Peyer's patch (tissue), 4 donors: ENCODE results near the gene PEX11G. TPM values are rescaled to one million over a fixed set of nuclear protein-coding genes. Genes with fewer than 3 reads are reported as not detected.

Experiments used
- DNase-seq, 3 donors: peaks; one replicate each; pipeline ENCODE4 v3.0.0-alpha.2; 2017 to 2019
- H3K27ac ChIP-seq, 4 donors: fragments of 200-600 bp; sonication (generic); one replicate each; pipeline ENCODE4 v1.5.1; 2016 to 2019
- H3K27me3 ChIP-seq, 2 donors: fragments of 200-600 bp; sonication (generic); one replicate each; pipeline ENCODE4 v1.5.1; 2019
- H3K36me3 ChIP-seq, 3 donors: fragments of 200-600 bp; sonication (generic); one replicate each; pipeline ENCODE4 v1.5.1; 2016 to 2019
- H3K4me1 ChIP-seq, 4 donors: fragments of 200-600 bp; sonication (generic); one replicate each; pipeline ENCODE4 v1.5.1; 2016 to 2019
- H3K4me3 ChIP-seq, 4 donors: fragments of 200-600 bp; sonication (generic); 1 replicate in 3 of 4; 2 replicates in 1 of 4; pipeline ENCODE4 v1.5.1; 2016 to 2019; ENCODE audit warnings: mild to moderate bottlenecking in 1 of 4
- H3K9me3 ChIP-seq, 4 donors: fragments of 200-600 bp; sonication (generic); one replicate each; pipeline ENCODE4 v1.5.1; 2016 to 2019; ENCODE audit warnings: mild to moderate bottlenecking in 1 of 4
- POLR2A ChIP-seq, 2 donors: fragments of 450-650 bp; IDR thresholded peaks; one replicate each; pipeline ENCODE4 v1.5.1; 2017; ENCODE audit warnings: antibody characterized with exemption in 2 of 2, mild to moderate bottlenecking in 2 of 2, moderate library complexity in 2 of 2
- total RNA-seq, 4 donors: library from RNA; depleted of rRNA; stranded (reverse); fragments of >200 nt; gene quantifications; one replicate each; pipeline ENCODE4 v1.1.0, GENCODE V29; 2016
- TF ChIP-seq, protein P1 (sequence below), 6 experiments: fragments of 450-650 bp in 4 of 6; fragments of 200-600 bp in 2 of 6; sonication (generic) in 1 of 6; IDR thresholded peaks; one replicate each; pipeline ENCODE4 v1.5.1; 2017 to 2019; ENCODE audit warnings: antibody characterized with exemption in 6 of 6, mild to moderate bottlenecking in 3 of 6, moderate library complexity in 1 of 6

Gene PEX11G
- total RNA-seq, 4 donors from 2014 or later, result 8.2 to 14.3 (median 10.3) TPM; not detected in 1

DNA sequence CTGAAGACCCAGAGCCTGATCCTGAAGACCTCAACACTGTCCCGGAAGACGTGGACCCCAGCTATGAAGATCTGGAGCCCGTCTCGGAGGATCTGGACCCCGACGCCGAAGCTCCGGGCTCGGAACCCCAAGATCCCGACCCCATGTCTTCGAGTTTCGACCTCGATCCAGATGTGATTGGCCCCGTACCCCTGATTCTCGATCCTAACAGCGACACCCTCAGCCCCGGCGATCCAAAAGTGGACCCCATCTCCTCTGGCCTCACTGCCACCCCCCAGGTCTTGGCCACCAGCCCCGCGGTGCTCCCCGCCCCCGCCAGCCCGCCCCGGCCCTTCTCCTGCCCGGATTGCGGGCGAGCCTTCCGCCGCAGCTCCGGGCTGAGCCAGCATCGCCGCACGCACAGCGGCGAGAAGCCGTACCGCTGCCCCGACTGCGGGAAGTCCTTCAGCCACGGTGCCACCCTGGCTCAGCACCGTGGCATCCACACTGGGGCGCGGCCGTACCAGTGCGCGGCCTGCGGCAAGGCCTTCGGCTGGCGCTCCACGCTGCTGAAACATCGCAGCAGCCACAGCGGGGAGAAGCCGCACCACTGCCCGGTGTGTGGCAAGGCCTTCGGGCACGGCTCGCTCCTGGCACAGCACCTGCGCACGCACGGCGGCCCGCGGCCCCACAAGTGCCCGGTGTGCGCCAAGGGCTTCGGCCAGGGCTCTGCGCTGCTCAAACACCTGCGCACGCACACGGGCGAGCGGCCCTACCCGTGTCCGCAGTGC is 30.7 kb upstream of the PEX11G start:
- DNase-seq, result no peak
- peaks cover 0 to 31% (median 14%) of the 10 kb centered on the region in 4 donors for H3K4me1 ChIP-seq
- no peaks in the 10 kb centered on the region for H3K27me3 ChIP-seq
- H3K9me3 ChIP-seq, result no peaks in the 10 kb centered on the region
- H3K27ac ChIP-seq, result no peak overlapping the region
- no peak overlapping the region for H3K4me3 ChIP-seq
- TF ChIP-seq, protein P1, sequence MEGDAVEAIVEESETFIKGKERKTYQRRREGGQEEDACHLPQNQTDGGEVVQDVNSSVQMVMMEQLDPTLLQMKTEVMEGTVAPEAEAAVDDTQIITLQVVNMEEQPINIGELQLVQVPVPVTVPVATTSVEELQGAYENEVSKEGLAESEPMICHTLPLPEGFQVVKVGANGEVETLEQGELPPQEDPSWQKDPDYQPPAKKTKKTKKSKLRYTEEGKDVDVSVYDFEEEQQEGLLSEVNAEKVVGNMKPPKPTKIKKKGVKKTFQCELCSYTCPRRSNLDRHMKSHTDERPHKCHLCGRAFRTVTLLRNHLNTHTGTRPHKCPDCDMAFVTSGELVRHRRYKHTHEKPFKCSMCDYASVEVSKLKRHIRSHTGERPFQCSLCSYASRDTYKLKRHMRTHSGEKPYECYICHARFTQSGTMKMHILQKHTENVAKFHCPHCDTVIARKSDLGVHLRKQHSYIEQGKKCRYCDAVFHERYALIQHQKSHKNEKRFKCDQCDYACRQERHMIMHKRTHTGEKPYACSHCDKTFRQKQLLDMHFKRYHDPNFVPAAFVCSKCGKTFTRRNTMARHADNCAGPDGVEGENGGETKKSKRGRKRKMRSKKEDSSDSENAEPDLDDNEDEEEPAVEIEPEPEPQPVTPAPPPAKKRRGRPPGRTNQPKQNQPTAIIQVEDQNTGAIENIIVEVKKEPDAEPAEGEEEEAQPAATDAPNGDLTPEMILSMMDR (IDR thresholded peaks at IDR 0.05), result no peak
- TF ChIP-seq POLR2A (IDR thresholded peaks at IDR 0.05), result no peak
- H3K36me3 ChIP-seq, result peaks cover 0 to 13% (median 0%) of the 10 kb centered on the region in 3 donors

DNA sequence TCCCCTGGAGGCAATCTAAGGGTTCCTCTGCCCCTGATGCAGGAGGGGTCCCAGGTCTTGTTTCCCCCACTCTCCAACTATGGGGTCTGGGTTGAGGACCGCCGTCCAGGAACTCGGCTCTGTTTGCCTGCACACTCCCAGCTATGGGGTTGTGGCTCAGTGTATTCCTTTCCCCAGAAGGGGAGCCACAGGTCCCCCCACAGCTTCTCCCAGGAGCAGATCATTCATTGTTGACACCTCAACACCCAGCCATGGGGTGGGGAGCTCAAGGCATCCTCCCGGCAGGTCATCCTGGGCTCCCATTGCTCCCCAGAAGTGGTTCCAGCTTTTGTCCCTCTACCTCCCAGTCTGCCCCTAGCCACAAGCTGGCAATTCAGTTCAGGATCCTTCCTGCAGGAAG is 28.0 kb upstream of the PEX11G start:
- no peak for TF ChIP-seq POLR2A (IDR thresholded peaks at IDR 0.05)
- TF ChIP-seq, protein P1 (IDR thresholded peaks at IDR 0.05), result no peak

DNA sequence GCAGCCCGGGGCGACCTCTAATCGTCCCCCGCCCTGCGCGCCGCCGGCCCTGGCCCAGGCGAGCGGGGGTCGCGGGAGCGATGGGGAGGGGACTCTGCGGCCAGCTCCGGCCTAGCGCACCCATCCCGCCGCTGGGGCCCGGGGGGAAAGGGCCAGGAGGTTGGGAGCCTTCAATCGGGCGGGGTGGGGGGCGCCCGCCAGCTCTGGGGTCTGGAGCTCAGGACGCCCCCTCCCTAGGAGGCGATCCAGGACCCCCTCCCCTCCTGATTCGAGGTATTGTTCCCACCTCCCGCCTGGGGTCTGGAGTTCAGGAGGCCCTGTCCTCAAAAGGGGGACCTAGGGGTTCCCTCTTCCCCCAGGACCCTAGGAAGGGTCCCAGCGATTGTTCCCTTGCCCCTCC is 27.5 kb upstream of the PEX11G start:
- no peak for TF ChIP-seq POLR2A (IDR thresholded peaks at IDR 0.05)
- TF ChIP-seq, protein P1 (IDR thresholded peaks at IDR 0.05), result no peak
- Histone ChIP-seq H3K27ac (peak overlapping the region; percentile 67 to 87 (median 80)), H3K4me3 (peak overlapping the region; percentile 57 to 90 (median 71)), H3K4me1 (peaks cover 0 to 10% (median 5%) of the 10 kb centered on the region in 4 donors), H3K36me3 (peaks cover 0 to 13% (median 0%) of the 10 kb centered on the region in 3 donors), H3K9me3 (no peaks in the 10 kb centered on the region), H3K27me3 (no peaks in the 10 kb centered on the region)
- no peak for DNase-seq

More for the DNA sequence above, 28.0 kb upstream of the PEX11G start:
- peaks cover 0 to 13% (median 0%) of the 10 kb centered on the region in 3 donors for H3K36me3 ChIP-seq
- H3K9me3 ChIP-seq, result no peaks in the 10 kb centered on the region
- H3K4me3 ChIP-seq, result peak overlapping the region; percentile 57 to 90 (median 71)
- H3K27ac ChIP-seq, result peak overlapping the region; percentile 67 to 87 (median 80)
- H3K4me1 ChIP-seq, result peaks cover 0 to 14% (median 5%) of the 10 kb centered on the region in 4 donors
- no peak for DNase-seq
- no peaks in the 10 kb centered on the region for H3K27me3 ChIP-seq

DNA sequence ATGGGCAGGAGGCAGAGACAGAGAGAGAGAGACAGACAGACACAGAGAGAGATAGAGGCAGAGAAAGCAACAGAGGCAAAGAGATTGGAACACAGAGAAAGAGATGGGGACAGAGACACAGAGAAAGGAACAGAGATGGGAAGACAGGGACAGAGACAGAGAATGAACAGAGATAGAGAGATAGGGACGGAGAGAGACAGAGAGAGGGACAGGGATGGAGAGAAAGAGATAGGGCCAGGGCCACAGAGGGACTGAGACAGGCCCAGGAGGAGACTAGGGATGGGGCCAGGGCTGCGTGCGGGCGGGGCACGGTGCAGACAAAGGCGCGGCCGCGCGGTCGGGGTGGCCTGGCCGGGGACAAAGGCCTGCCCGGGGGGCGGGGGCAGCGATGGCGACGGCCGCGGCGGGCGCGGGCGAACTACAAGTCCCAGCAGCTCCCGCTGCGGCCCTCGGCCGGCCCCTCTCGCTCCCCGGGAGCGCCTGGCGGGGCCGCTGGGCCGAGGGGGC is 26.9 kb upstream of the PEX11G start, which contains the start of gene ZNF358:
Gene ZNF358, plus strand, starts transcription at position 459 of the 507 bp plus-strand sequence. CDS start 3,140 bp downstream, outside the sequence.
- TF ChIP-seq POLR2A (IDR thresholded peaks at IDR 0.05), result peak in 1 of 2 donors; percentile 34
- TF ChIP-seq, protein P1 (IDR thresholded peaks at IDR 0.05), result no peak
- Histone ChIP-seq H3K4me3 (peak within 1 kb of the TSS; percentile 57 to 90 (median 71)), H3K36me3 (peaks cover 0 to 13% (median 0%) of the 10 kb centered on the region in 3 donors), H3K27ac (peak within 1 kb of the TSS; percentile 67 to 91 (median 82)), H3K27me3 (no peaks in the 10 kb centered on the region), H3K4me1 (peaks cover 0 to 10% (median 5%) of the 10 kb centered on the region in 4 donors), H3K9me3 (no peaks in the 10 kb centered on the region)
- DNase-seq, result peak in 2 of 3 donors; percentile 89 to 91

DNA sequence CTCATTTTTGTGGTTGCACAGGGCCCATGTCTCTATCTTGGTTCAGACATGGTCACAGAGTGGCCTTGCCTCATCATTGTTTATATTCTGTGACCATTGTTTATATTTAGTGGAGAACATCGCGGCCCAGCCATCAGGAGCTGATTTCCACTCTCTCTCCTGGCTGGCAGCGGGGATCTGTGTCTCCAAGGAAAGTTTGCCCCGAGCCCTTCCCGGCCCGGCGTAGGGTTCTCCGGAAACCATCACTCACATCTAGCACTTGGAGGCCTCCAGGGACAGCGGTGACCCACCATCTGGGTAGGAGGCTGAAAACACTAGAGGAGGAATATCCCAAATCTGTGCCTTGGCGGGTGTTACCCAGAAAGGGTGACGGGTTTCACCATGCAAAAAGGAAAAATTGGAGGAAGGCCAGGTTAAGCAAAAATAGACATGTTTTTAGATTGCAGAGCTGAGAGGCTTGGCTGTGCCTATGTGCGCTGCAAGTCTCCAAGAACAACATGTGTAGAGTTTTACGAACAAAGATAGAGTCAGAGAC is 26.3 kb upstream of the PEX11G start:
- H3K27me3 ChIP-seq, result no peaks in the 10 kb centered on the region
- peaks cover 0 to 10% (median 5%) of the 10 kb centered on the region in 4 donors for H3K4me1 ChIP-seq
- peak overlapping the region; percentile 67 to 91 (median 80) for H3K27ac ChIP-seq
- DNase-seq, result peak in 1 of 3 donors; percentile 70
- no peak for TF ChIP-seq POLR2A (IDR thresholded peaks at IDR 0.05)
- H3K4me3 ChIP-seq, result peak overlapping the region in 3 of 4 donors; percentile 24 to 90 (median 57)
- peaks cover 0 to 11% (median 0%) of the 10 kb centered on the region in 3 donors for H3K36me3 ChIP-seq
- no peaks in the 10 kb centered on the region for H3K9me3 ChIP-seq
